ENCODE data around the gene PRKAR2B.
"Not testable (repeated sequence)": the region's sequence is repeated elsewhere in the genome, so short reads cannot be mapped to it uniquely, and the experiment has no call there.

The PRKAR2B gene

DNA sequence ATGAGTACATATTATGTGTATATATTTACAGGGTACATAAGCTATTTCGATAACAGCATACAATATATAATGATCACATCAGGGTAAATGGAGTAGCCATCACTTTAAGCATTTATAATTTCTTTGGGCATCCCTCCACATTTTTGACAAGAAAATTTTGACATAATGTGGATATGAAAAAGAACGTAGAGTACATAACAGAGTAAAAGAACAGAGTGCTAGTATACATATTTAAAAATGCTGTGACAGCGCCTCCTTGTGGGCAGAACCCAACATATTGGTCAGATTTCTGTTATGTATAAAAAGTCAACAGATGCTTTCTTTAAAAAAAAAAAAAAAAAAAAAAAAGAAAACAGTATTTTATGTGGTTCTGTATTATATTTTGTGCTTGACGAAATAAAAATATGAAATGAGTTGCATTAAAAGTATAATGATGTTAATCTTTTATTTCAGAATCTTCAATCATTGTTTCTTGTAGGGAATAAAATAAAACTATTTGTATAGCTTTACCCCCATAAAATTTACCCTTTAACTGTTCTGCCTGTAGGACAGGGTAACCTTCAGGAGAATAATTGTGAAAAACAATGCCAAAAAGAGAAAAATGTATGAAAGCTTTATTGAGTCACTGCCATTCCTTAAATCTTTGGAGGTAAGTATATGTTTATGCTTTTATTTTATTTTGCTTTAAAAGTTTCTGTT is 106.0 kb downstream of the PRKAR2B start:
- in situ Hi-C loops (cut with MboI; ENCODE audit: low sequenced_read_pairs) = no loop called here

DNA sequence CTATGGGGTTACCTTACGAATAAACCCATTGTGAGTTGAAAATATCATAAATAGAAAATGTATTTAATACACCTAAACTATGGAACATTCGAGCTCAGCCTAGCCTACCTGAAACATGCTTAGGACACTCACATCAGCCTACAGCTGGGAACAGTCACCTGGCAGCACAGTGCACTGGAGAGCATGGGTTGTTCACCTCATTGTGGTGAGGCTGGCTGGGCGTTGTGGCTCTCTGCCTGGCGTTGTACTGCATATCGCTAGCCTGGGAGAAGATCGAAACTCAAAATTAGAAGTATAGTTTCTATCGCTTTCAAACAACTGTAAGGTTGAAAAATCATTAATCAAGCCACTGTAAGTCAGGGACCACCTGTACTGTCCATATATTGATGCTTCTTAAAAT is 107.0 kb downstream of the PRKAR2B start:
- in situ Hi-C loops (cut with MboI; ENCODE audit: low sequenced_read_pairs) = no loop called here

DNA sequence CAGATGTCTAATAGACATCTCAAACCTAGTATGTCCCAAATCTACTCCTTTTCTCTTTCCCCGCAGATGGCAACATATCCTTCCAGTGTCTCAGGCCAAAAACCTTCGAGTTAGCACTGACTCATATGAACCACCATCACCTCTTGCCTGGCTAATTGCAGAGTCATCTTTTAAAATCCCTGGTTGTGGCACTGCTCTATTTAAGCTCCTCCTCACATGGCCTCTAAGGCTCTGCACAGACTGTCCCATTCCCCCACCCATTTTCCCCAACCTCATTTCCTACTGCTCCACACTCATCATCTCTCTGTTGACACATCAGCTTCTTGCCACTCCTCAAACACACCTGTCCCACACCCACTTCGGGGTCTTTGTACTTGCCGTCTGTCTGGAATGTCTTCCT is 107.5 kb downstream of the PRKAR2B start:
- in situ Hi-C loops (cut with MboI; ENCODE audit: low sequenced_read_pairs) = no loop called here

DNA sequence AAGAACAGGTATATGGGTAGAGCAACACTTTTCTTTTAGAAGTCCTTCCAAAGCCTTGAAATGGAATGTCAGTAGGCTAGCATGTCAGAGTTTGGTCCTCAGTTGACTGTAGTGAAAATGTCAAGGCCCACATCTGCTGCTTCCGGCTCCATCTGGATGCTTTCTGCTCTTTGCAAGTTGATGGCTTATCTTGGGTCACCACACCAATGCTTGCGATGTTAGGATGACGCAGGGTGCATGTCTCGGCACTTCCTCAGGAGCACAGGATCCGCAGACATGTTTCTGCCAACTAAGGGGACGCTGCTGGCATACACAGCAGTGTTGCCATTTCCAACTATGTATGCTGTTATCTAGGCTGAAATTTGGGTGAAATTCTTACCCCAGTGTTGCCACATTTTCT is 110.3 kb downstream of the PRKAR2B start:
- in situ Hi-C loops (cut with MboI; ENCODE audit: low sequenced_read_pairs) = no loop called here

DNA sequence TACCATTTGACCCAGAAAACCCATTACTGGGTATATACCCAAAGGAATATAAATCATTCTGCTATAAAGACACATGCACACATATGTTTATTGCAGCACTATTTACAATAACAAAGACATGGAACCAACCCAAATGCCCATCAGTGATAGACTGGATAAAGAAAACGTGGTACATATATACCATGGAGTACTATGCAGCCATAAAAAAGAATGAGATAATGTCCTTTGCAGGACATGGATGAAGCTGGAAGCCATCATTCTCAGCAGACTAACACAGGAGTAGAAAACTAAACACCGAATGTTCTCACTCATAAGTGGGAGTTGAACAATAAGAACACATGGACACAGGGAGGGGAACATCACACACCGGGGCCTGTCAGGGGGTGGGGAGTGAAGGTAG is 111.2 kb downstream of the PRKAR2B start:
- in situ Hi-C loops (cut with MboI; ENCODE audit: low sequenced_read_pairs) = not testable (repeated sequence)

DNA sequence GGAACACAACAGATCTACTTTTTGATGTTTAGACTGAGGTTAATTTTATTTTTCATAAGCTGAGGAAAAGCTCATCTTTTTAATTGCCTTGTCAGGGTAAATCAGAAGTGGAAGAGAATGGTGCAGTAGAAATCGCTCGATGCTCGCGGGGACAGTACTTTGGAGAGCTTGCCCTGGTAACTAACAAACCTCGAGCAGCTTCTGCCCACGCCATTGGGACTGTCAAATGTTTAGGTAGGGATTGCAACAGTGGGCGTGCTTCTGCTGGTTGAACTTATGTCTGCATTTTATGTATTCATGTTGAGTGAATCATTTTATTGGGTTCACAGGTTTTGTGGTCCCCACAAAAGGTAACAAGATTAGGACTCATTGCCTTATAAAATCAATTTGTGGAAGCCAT is 112.6 kb downstream of the PRKAR2B start:
- in situ Hi-C loops (cut with MboI; ENCODE audit: low sequenced_read_pairs) = no loop called here

DNA sequence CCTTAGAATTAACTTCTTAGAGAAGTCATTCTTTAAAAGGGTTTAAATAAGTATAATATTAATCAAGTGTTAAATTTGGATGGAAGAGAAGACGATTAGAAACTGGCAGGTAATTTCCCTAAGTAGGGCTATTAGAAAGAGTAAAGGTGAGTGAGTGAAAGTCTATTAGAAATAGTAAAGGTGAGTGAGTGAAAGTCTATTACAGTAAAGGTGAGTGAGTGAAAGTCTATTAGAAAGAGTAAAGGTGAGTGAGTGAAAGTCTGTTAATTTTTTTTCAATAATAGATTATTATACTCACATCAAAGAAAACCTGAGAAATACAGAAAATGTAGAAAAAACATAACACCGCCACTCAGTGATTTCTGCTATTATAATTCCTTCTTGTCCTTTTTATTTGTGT is 113.5 kb downstream of the PRKAR2B start:
- in situ Hi-C loops (cut with MboI; ENCODE audit: low sequenced_read_pairs) = no loop called here

DNA sequence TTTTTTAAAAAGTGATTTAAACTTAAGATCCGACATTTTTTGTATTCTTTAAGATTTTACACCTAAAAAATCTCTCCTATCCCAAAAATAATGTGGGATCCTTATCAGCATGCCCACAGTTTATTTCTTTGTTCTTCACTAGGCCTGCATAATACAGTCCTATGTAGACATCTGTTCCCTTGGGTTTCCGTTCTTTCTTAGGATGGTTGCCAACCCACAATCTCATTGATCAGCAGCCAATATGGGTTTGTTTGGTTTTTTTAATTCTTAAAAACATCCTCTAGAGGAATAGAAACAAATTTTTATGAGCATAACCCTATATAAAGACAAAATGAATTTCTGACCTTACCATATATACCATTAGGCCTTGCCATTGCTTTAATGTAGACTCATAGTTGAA is 115.9 kb downstream of the PRKAR2B start:
- in situ Hi-C loops (cut with MboI; ENCODE audit: low sequenced_read_pairs) = no loop called here

DNA sequence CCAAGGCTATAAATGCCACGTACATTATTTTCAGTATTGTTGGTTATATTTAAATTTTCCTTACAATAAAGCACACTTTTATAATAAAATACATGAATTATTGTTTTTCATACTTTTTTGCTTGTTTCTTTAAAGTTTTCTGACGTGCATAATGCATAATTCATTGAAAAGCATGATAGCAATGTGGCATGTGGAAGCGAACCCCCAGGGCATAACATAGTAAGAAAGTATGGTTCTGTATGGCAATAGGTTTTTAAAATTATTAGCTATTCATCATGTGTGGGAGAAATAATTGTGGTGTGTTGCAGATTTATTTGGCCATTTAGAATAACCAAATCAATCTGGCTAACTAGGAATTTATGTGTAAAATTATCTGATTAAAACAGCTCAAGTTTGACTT is 116.9 kb downstream of the PRKAR2B start:
- in situ Hi-C loops (cut with MboI; ENCODE audit: low sequenced_read_pairs) = no loop called here

DNA sequence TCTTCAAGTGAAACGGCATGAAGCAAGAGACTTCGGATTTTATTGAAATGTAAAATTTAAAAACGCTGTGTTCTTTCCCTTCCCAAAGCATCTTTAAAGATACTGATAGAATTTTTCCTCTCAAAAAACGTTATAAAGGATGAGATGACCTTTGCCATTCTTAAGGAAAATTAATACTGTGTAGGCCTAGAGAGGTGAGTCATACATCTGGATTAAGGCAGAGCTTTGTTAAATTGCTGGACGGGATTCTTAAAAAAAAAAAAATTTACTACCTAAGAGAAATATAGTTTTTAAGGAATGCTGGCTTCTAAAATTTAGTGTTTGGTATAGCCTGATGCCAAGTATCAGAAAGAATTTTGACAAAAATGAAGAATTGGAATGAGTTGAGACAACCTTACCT is 118.0 kb downstream of the PRKAR2B start:
- in situ Hi-C loops (cut with MboI; ENCODE audit: low sequenced_read_pairs) = no loop called here

DNA sequence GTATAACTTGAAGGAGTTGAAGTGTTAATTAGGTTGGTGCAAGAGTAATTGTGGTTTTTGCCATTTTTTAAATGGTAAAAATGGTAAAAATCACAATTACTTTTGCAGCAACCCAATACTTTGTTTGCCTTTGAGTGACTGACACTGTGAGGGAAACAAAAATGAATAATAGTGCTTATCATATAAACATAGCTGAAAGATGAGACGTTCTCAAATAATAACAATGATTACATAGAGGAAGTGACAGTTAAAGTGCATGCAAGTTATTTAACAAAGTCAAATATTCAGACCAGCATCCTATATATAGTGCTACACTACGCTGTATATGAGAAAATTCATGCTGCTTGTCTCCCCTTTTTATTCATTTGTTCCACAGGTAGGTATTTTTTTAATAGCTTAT is 119.6 kb downstream of the PRKAR2B start:
- in situ Hi-C loops (cut with MboI; ENCODE audit: low sequenced_read_pairs) = no loop called here

DNA sequence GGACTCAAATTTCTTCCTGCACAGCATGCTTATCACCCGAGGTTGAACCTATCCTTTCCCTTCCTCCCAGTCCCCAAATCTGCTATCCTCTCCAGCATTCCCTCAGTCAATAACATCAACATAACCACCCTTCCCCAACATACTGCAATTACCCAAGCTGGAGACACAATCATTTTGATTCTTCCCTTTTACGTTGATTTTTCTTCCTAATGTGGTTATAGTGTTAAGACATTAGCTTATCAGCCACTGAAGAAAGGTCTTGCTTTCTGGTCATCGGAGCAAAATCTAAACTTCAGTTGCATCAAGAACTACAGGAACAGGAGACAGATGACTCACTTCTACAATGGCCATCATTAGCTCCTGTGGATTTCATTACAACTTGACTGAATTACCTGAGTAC is 120.8 kb downstream of the PRKAR2B start:
- in situ Hi-C loops (cut with MboI; ENCODE audit: low sequenced_read_pairs) = no loop called here

DNA sequence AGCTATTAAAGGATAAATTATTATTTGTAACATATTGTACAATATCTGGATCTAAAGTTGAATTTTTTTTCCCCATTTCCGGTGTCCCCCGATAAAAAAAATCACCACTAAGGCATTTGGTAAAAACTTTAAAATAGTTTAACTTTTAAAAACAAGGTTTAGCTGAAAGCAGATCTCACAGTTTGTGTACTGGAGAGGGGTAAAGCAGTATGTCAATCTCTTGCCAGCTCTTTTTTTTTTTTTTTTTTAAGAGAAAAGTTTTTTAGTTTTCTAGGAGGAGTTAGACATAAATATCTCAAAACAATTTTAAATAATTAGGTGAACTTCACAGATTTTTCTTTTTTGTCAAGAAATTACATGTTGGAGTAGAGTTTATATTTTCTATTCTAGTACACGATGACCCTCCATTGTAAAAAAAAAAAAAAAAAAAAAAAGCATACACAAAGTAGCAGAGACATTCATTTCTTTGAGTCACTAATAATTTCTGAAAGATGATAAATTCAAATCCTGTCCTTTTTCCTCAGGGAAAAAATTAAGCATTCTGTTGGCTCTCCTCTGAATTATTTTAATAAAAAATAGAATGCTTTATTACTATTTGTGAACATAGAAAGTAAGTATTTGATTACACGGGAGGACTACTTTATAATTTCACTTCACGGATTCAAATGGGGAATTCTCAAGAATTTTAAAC is 122.4 kb downstream of the PRKAR2B start:
- in situ Hi-C loops (cut with MboI; ENCODE audit: low sequenced_read_pairs) = no loop called here

DNA sequence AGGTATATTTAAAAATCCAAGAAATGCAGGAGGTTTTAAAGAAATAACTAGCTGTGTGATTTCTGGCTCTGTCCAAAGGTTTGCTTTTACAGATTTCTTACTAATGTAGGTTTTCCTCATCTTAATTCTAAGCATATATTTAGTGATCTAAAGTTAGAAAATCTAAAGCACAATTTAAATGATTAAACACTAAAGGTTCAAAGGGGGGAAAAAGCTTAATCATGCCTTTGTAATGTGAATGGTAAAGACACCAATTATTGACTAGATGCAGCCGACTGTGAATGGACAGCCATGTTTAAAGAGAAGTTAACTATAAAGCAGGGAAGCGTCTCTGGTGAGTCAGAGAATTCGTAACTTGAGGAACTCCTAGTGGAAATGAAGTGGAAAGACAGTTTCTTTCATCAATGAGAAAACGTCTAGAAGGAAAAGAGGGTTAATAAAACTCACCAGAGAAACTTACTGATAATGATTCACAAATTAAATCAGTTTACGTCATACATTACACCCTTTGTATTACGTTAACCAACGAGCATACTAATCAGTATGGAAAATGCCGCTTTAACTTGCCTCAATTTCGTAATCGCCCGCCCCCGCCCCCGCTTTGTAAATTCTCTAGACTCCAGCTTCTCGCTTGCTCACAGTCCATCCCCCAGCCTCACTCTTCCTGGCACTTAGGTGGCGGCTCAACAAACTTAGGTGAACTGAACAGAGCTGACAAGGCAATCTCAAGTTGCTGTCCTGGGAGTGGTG is 123.2 kb downstream of the PRKAR2B start:
- in situ Hi-C loops (cut with MboI; ENCODE audit: low sequenced_read_pairs) = no loop called here

DNA sequence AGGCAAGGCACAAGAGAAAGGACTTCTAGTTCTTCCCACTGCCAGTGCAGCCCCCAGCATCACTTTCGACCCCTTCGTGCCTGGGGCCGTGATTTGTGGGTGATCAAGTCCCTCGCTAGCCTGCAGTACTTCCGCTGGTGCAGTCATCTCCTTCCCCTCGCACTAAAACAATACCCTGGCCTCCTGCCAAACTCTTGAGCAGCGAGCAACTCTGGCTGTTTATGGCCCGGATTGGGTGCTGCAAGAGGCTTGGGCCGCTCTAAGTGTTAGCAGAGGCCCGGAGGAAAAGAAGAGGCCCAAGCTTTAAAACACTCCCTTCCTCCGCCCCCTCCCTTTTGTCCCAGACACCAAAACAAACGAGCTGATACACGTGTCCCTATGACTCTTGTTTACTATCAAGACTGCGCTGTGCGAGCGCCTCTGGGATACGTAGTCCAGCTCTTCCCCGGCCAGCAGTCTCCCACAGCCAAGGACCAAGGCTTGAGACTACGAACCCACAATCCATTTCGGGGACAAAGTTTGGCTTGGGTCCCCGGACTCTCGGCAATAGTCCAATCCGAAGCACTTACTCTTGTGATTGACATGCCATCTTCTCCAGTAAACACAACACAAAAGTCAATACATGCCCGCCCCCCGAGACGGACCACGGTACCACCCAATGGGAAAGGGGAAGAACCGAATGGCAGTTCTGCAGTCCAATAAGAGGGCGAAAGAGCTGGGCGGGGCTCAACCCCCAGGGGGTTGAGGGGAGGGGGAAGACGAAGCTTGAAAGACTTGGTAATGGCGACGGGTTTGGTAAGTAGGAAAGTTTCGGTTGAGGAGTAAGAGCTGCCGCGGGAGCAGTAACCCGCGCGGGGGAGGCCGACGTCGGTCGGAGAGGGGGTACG is 124.0 kb downstream of the PRKAR2B start, which contains the start of gene HBP1:
Gene HBP1, plus strand, starts transcription at position 771 of the 887 bp plus-strand sequence. CDS start 10,891 bp downstream, outside the sequence.
- in situ Hi-C loops (cut with MboI; ENCODE audit: low sequenced_read_pairs) = no loop called here

DNA sequence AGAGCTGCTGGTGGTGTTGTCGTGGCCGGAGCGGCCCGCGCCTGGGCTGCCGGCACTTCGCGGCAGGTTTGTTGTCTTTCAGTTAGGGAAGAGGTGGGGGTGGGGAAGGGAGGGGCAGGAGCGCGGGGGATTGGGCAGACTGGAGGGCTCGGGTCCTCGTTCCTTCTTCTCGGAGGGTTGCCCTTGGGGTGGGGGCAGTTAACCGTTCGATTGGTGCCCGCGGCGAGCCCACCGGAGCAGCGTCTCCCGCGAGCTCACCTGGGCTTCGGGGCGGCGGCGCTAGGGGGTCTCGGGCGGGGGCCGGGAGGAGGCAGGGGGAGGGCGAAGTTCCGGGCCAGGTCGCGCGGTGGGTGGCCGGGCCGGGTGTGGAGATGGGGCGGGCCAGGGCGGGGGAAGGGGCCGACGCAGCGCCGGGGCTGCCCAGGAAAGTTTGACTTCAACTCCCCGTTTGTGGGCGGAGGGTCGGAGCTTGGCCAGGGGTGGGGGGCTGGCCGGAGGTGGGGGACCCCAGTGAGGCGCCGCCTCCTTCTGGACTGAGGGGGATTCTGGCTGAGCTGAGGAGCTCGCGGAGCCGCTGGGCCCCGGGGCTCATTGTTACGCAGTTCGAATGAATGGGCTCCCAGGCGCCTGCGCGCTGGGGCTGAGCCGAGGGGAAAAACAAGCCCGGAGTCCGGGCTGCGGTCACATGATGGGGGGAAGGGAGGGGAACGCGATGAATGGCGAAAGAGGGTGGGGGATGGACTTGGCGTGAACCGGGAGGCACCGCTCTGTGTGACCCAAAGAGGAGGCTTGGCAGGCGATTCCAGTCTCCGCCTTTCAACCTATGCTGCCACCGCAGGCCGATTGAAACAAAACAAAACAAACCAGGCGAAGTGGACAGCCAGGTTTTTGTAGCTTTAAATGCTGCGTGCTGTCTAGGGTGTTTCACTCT is 124.9 kb downstream of the PRKAR2B start:
- in situ Hi-C loops (cut with MboI; ENCODE audit: low sequenced_read_pairs) = no loop called here

DNA sequence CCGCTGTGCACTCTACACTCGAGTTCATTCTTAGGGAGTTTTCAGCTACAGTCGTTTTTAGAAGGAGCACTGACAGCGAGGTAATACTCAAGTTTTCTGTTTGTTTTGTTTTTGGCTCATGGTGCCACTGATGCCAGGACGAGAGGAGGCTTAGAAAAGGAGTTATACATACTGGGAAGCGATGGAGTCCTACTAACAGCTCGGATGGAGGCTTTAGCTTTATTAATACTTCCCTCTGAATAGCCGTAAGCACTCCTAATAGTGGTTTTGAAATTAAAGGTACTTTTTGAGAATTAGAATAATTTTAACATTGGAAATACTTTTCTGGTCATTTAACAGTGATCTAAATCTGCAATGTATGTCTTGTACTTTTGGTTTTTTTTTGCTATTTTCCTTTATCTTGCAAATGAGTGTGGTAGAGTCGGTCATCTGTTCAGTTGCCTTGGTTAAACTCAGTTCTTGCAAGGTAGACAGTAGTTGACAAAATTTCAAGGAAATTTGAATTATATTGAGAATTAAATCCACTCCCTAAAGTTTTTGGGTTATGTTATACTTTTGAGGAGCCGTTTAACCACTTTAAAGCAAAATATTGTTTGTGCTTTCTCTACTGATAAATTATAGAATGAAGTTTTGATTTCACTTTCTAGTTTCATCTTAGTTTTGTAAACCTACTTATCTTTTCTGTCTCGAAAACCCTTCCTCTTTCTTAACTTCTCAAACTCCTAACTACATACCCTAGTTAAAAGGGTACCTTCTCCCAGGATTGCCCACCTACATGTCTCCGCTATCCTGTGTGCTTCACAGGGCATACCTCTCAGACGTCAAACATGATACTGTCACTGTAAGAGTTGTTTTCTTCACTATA is 125.8 kb downstream of the PRKAR2B start:
- in situ Hi-C loops (cut with MboI; ENCODE audit: low sequenced_read_pairs) = no loop called here

DNA sequence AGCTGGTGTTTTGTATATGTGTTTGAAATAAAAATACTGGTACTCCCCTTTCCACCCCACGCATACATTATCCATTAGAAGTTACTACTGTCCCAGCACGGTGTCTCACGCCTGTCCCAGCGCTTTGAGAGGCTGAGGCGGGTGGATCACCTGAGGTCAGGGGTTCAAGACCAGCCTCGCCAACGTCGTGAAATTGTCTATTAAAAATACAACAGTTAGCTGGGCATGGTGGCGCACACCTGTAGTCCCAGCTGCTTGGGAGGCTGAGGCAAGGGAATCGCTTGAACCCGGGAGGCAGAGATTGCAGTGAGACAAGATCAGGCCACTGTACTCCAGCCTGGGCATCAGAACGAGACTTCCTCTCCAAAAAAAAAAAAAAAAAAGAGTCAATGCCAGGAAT is 127.0 kb downstream of the PRKAR2B start:
- in situ Hi-C loops (cut with MboI; ENCODE audit: low sequenced_read_pairs) = no loop called here
